ENCODE data around the gene HDAC10.

DNA sequence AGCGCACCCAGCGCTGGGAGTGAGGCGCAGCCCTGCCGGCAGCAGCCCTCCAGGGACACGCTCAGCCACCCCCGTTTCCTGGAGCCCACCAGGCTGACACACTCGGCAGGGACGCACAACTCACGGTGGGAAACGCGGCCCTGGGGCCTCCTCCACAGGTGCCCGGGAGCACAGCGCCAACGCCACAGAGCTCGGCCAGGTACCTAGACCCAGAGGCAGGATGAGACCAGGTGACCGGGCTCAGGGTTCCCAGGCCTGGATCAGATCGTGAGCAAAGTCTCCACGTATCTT is 24.2 kb downstream of the HDAC10 start:
- TF ChIP-seq, protein P1, sequence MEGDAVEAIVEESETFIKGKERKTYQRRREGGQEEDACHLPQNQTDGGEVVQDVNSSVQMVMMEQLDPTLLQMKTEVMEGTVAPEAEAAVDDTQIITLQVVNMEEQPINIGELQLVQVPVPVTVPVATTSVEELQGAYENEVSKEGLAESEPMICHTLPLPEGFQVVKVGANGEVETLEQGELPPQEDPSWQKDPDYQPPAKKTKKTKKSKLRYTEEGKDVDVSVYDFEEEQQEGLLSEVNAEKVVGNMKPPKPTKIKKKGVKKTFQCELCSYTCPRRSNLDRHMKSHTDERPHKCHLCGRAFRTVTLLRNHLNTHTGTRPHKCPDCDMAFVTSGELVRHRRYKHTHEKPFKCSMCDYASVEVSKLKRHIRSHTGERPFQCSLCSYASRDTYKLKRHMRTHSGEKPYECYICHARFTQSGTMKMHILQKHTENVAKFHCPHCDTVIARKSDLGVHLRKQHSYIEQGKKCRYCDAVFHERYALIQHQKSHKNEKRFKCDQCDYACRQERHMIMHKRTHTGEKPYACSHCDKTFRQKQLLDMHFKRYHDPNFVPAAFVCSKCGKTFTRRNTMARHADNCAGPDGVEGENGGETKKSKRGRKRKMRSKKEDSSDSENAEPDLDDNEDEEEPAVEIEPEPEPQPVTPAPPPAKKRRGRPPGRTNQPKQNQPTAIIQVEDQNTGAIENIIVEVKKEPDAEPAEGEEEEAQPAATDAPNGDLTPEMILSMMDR (IDR thresholded peaks at IDR 0.05; ENCODE audit: poor library complexity): no peak
- no peak for TF ChIP-seq EZH2phosphoT487 (IDR thresholded peaks at IDR 0.05; ENCODE audit: low read depth, severe bottlenecking, unreplicated experiment)
